GM19455 (cell line): ENCODE measurements around the gene OR1Q1.
"Not testable (repeated sequence)": the region's sequence is repeated elsewhere in the genome, so short reads cannot be mapped to it uniquely, and the experiment has no call there.

ENCODE experiments used
- ATAC-seq: cut with Tn5 transposase; IDR thresholded peaks from one replicate; pipeline ENCODE4 v1.9.1; 2021; ENCODE audit not compliant: unreplicated experiment

OR1Q1 gene

GRCh38 chr9:122614362-122614761 lies at the start of gene OR1Q1:
TSS of gene OR1Q1 (plus strand) at chr9:122614738. CDS start at chr9:122614738, 0 bp downstream.
- no peak for ATAC-seq

- no peak for ATAC-seq
These were observed 46.6 kb upstream of the OR1Q1 start for GRCh38 chr9:122567901-122568300.

- no peak for ATAC-seq
These were observed 42.1 kb upstream of the OR1Q1 start for GRCh38 chr9:122572456-122572855.

- ATAC-seq: no peak
These were observed 34.7 kb upstream of the OR1Q1 start for GRCh38 chr9:122579874-122580273.

GRCh38 chr9:122580360-122580759 lies 34.2 kb upstream of the OR1Q1 start:
- no peak for ATAC-seq

GRCh38 chr9:122583284-122583683 lies 31.3 kb upstream of the OR1Q1 start, which contains the start of gene OR1L8:
TSS of gene OR1L8 (minus strand) at chr9:122583384. CDS start at chr9:122568477, 14,907 bp downstream.
- not testable (repeated sequence) for ATAC-seq

GRCh38 chr9:122605691-122606090 lies 8.8 kb upstream of the OR1Q1 start:
- no peak for ATAC-seq

GRCh38 chr9:122606587-122606986 lies 8.0 kb upstream of the OR1Q1 start:
- ATAC-seq: no peak

- ATAC-seq: no peak
These were observed 4.7 kb upstream of the OR1Q1 start for GRCh38 chr9:122609804-122610203.

- no peak for ATAC-seq
These were observed 5.5 kb downstream of the OR1Q1 start for GRCh38 chr9:122619996-122620395.

GRCh38 chr9:122642226-122642625 lies 27.7 kb downstream of the OR1Q1 start:
- no peak for ATAC-seq

GRCh38 chr9:122656378-122656777 lies 41.8 kb downstream of the OR1Q1 start:
- ATAC-seq: no peak

GRCh38 chr9:122657527-122657926 lies 43.0 kb downstream of the OR1Q1 start, which contains the start of gene OR1B1:
TSS of gene OR1B1 (minus strand) at chr9:122657627.
- no peak for ATAC-seq

GRCh38 chr9:122661416-122661815 lies 46.9 kb downstream of the OR1Q1 start, which contains the start of gene OR1L1:
TSS of gene OR1L1 (plus strand) at chr9:122661716. CDS start at chr9:122661716, 0 bp downstream.
- ATAC-seq: no peak
